Keratinocyte (primary cell): Measurements from ENCODE around the gene FLRT1. TPM values are rescaled to one million over a fixed set of nuclear protein-coding genes. Genes with fewer than 3 reads are reported as not detected.

Source experiments
- DNase-seq: peaks from one replicate; pipeline ENCODE4 v3.0.0-alpha.2; 2011; ENCODE audit warnings: low read depth, missing footprints, low spot score
- FAIRE-seq: peaks from 2 replicates; lab custom pipeline; 2011; peaks lifted over from hg19 to GRCh38; lab: Jason Lieb, UNC
- H2AFZ ChIP-seq: 2 replicates; pipeline ENCODE4 v1.6.0; 2012; ENCODE audit warnings: low read length, control low read depth, inconsistent platforms; ENCODE audit not compliant: control insufficient read depth
- H3K27ac ChIP-seq: 2 replicates; pipeline ENCODE4 v1.5.1; 2011; ENCODE audit warnings: low read length; ENCODE audit not compliant: control insufficient read depth, insufficient read depth
- H3K27me3 ChIP-seq: 3 replicates; pipeline ENCODE4 v1.6.0; 2011; ENCODE audit warnings: low read length; ENCODE audit not compliant: control insufficient read depth, insufficient read depth; ENCODE audit errors: extremely low read depth
- H3K36me3 ChIP-seq, 2 experiments: 2 replicates in 1 of 2; 3 replicates in 1 of 2; pipeline ENCODE4 v1.5.1; 2011; ENCODE audit warnings: low read length in 2 of 2, mild to moderate bottlenecking in 1 of 2; ENCODE audit not compliant: control insufficient read depth in 2 of 2, insufficient read depth in 2 of 2; ENCODE audit errors: extremely low read depth in 1 of 2
- H3K4me1 ChIP-seq: 3 replicates; pipeline ENCODE4 v1.5.1; 2011; ENCODE audit warnings: low read length; ENCODE audit not compliant: control insufficient read depth, insufficient read depth; ENCODE audit errors: extremely low read depth
- H3K4me2 ChIP-seq: 3 replicates; pipeline ENCODE4 v1.6.0; 2011; ENCODE audit warnings: low read depth, low read length; ENCODE audit not compliant: control insufficient read depth, insufficient read depth; ENCODE audit errors: extremely low read depth
- H3K4me3 ChIP-seq, 3 experiments: fragments of 200-600 bp in 1 of 3; sonication (generic) in 1 of 3; 2 replicates in 2 of 3; 3 replicates in 1 of 3; pipeline ENCODE4 v1.5.1; 2011 to 2016; ENCODE audit warnings: low read length in 3 of 3, mild to moderate bottlenecking in 3 of 3, control low read depth in 2 of 3, inconsistent platforms in 1 of 3, low read depth in 1 of 3, mixed read lengths in 1 of 3, mixed run types in 1 of 3, moderate library complexity in 1 of 3; ENCODE audit not compliant: control insufficient read depth in 2 of 3, insufficient read depth in 2 of 3; ENCODE audit errors: extremely low read depth in 1 of 3
- H3K79me2 ChIP-seq: 2 replicates; pipeline ENCODE4 v1.6.0; 2012; ENCODE audit warnings: low read length; ENCODE audit not compliant: control insufficient read depth, insufficient read depth
- H3K9ac ChIP-seq: 3 replicates; pipeline ENCODE4 v1.6.0; 2011; ENCODE audit warnings: low read length; ENCODE audit not compliant: control insufficient read depth, insufficient read depth; ENCODE audit errors: extremely low read depth
- H3K9me1 ChIP-seq: 3 replicates; pipeline ENCODE4 v1.6.0; 2011; ENCODE audit warnings: low read length; ENCODE audit not compliant: control insufficient read depth, insufficient read depth; ENCODE audit errors: extremely low read depth
- H3K9me3 ChIP-seq: 2 replicates; pipeline ENCODE4 v1.5.1; 2012; ENCODE audit warnings: low read depth, low read length; ENCODE audit not compliant: control insufficient read depth
- H4K20me1 ChIP-seq: 3 replicates; pipeline ENCODE4 v1.6.0; 2011; ENCODE audit warnings: low read length; ENCODE audit not compliant: control insufficient read depth, insufficient read depth; ENCODE audit errors: extremely low read depth
- EZH2 ChIP-seq: IDR thresholded peaks from one replicate; pipeline ENCODE4 v1.6.1; 2012; ENCODE audit warnings: inconsistent platforms, mild to moderate bottlenecking, low read length, moderate library complexity
- dilution Hi-C: fragments of 300-500 bp; cut with MboI; formaldehyde crosslinking; loops from one replicate; pipeline ENCODE4 v1.7.0; 2020; ENCODE audit warnings: low sequenced_read_pairs; ENCODE audit not compliant: extremely low pct_ligation_motif_present
- polyA plus RNA-seq, 5 experiments: library from polyadenylated mRNA; depleted of rRNA in 3 of 5; stranded (reverse) in 3 of 5; stranded (forward) in 1 of 5; unstranded in 1 of 5; fragments of >200 nt; gene quantifications; 1 replicate in 1 of 5; 2 replicates in 3 of 5; 3 replicates in 1 of 5; pipeline versions ENCODE4 v1.2.1 to v1.2.3, GENCODE V29; 2011 to 2012; ENCODE audit warnings: missing spikeins in 2 of 5, low read depth in 1 of 5, low replicate concordance in 1 of 5
- TF ChIP-seq, protein P1 (sequence below), 3 experiments: IDR thresholded peaks in 1 of 3; conservative IDR thresholded peaks in 1 of 3; optimal IDR thresholded peaks in 1 of 3; 2 replicates in 2 of 3; 3 replicates in 1 of 3; pipeline versions ENCODE3 to v1.5.1; 2011; ENCODE audit warnings: low read length in 3 of 3, mild to moderate bottlenecking in 3 of 3, moderate library complexity in 2 of 3, control low read depth in 1 of 3, inconsistent platforms in 1 of 3; ENCODE audit not compliant: insufficient read depth in 2 of 3; ENCODE audit errors: extremely low read depth in 1 of 3

Gene FLRT1
- polyA plus RNA-seq, 1 donor (not counting 4 experiments of a cell fraction or from before 2014, with no cell fraction given), result not detected

DNA sequence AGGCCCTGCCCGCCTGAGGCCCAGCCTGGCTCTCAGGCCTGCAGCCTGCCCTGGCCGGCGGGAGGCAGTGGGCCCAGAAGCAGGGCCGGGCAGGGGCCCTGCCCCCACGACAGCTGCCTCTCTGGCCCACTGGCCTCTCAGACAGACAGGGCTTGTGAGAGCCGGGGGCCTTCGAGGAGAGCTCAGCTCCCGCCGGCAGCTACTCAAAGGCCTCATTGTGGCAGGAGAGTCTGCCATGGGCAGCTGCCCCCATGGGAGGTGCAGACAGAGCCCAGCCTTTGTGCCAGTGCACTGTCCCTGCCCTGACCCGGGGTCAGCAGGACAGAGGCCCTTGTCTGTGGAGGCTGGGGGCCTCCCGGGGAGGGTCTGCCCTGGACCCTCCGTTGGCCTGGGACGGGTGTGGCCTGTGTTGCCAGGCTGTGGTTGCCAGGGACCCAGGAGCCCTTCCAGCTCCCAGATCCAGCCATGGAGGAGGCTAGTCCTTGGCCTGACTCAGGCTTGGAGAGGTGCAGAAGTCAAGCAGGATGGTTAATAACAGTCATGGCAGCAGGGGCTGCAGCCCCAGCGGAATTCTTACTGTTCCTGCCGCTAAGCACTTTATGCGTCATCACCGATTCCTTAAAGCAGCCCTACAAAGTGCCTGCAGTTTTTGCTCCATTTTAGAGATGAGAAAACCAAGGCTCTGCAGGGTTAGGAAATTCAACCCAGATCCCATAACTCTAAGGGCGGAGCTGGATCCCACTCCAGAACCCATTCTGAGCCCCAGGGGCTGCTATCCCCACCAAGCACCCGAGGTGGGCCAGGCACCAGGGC is 12.5 kb downstream of the FLRT1 start:
- no peaks in the 10 kb centered on the region for H3K4me1 ChIP-seq
- no peak for FAIRE-seq
- no peaks in the 10 kb centered on the region for H3K9me1 ChIP-seq

DNA sequence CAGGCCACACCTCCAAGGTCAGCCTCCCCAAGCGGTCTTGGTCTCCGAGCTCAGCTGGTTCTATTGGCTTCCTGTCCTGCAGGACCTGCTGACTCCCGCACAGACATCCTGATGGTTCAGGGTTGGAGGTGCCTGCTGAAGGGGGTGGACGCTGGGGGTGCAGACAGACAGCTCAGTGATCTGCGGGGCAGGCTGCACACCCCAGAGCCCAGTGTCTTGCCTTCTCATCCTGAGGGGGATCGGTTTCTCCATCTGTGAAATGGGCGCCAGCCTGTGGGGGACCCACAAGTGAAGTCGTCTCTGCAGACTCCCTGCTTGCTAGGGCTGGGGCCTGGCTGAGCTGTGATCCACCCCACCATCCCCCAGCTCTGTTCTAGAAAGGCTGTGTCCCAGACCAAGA is 13.8 kb downstream of the FLRT1 start:
- Histone ChIP-seq H2AFZ (no peak overlapping the region), H4K20me1 (peaks cover under 1% of the 10 kb centered on the region), H3K9me3 (no peaks in the 10 kb centered on the region), H3K27ac (no peak overlapping the region), H3K9ac (no peak overlapping the region), H3K79me2 (no peaks in the 10 kb centered on the region), H3K4me3 (no peak overlapping the region), H3K4me1 (no peaks in the 10 kb centered on the region), H3K36me3 (no peaks in the 10 kb centered on the region), H3K27me3 (no peaks in the 10 kb centered on the region), H3K4me2 (no peak overlapping the region), H3K9me1 (no peaks in the 10 kb centered on the region)
- TF ChIP-seq, protein P1, sequence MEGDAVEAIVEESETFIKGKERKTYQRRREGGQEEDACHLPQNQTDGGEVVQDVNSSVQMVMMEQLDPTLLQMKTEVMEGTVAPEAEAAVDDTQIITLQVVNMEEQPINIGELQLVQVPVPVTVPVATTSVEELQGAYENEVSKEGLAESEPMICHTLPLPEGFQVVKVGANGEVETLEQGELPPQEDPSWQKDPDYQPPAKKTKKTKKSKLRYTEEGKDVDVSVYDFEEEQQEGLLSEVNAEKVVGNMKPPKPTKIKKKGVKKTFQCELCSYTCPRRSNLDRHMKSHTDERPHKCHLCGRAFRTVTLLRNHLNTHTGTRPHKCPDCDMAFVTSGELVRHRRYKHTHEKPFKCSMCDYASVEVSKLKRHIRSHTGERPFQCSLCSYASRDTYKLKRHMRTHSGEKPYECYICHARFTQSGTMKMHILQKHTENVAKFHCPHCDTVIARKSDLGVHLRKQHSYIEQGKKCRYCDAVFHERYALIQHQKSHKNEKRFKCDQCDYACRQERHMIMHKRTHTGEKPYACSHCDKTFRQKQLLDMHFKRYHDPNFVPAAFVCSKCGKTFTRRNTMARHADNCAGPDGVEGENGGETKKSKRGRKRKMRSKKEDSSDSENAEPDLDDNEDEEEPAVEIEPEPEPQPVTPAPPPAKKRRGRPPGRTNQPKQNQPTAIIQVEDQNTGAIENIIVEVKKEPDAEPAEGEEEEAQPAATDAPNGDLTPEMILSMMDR (optimal IDR thresholded peaks at IDR 0.05 in 1 of 3, IDR thresholded peaks at IDR 0.05 in 1 of 3, conservative IDR thresholded peaks at IDR 0.05 in 1 of 3; ENCODE audit: extremely low read depth in 1 of 3, insufficient read depth in 2 of 3, low read length in 3 of 3), result no peak
- TF ChIP-seq EZH2, result no peak
- DNase-seq (no peak), FAIRE-seq (no peak)
- dilution Hi-C loops, result no loop called here

More for the DNA sequence above, 12.5 kb downstream of the FLRT1 start:
- Histone ChIP-seq H4K20me1 (no peaks in the 10 kb centered on the region), H3K27ac (no peak overlapping the region), H3K27me3 (no peaks in the 10 kb centered on the region), H3K4me2 (no peak overlapping the region), H3K36me3 (no peaks in the 10 kb centered on the region), H3K9me3 (no peaks in the 10 kb centered on the region), H3K4me3 (no peak overlapping the region), H3K9ac (no peak overlapping the region), H2AFZ (no peak overlapping the region), H3K79me2 (no peaks in the 10 kb centered on the region)
- dilution Hi-C loops, result no loop called here
- TF ChIP-seq, protein P1 (optimal IDR thresholded peaks at IDR 0.05 in 1 of 3, IDR thresholded peaks at IDR 0.05 in 1 of 3, conservative IDR thresholded peaks at IDR 0.05 in 1 of 3; ENCODE audit: extremely low read depth in 1 of 3, insufficient read depth in 2 of 3, low read length in 3 of 3), result no peak
- TF ChIP-seq EZH2, result no peak
- DNase-seq, result no peak
